ENCODE results near the gene MAP7D2. TPM values are rescaled to one million over a fixed set of nuclear protein-coding genes. Genes with fewer than 3 reads are reported as not detected.

The MAP7D2 gene
- total and polyA plus RNA-seq, 2 experiments from 2014 or later, result 0.94 to 1.7 TPM

GRCh38 chrX:20019672-20020365 is 96.9 kb downstream of the MAP7D2 start:
- Histone ChIP-seq H3K4me2 (no peak overlapping the region), H3K4me3 (no peak overlapping the region), H3K27ac (no peak overlapping the region), H3K9me3 (ENCODE audit: low read depth) (no peaks in the 10 kb centered on the region), H3K4me1 (ENCODE audit: insufficient read depth) (no peaks in the 10 kb centered on the region), H3K36me3 (replicated peaks; ENCODE audit: insufficient read depth, low read depth) (no peaks in the 10 kb centered on the region), H3K27me3 (no peaks in the 10 kb centered on the region), H4K20me1 (ENCODE audit: insufficient read depth, poor library complexity, severe bottlenecking) (no peaks in the 10 kb centered on the region), H3K79me2 (no peaks in the 10 kb centered on the region), H2AFZ (no peak overlapping the region), H3K9me2 (replicated peaks; ENCODE audit: insufficient read depth) (no peaks in the 10 kb centered on the region)
- DNase-seq (ENCODE audit: low spot score), result no peak
- 74% methylated on average over 6 of the region's 6 CpGs for WGBS (ENCODE audit: low lambda C conversion rate, missing lambda C conversion rate)
- TF ChIP-seq EZH2 (IDR thresholded peaks at IDR 0.05; ENCODE audit: borderline replicate concordance) (no peak), EZH2phosphoT487 (IDR thresholded peaks at IDR 0.05; ENCODE audit: low read depth, severe bottlenecking, unreplicated experiment) (no peak)
- TF ChIP-seq, protein P1, sequence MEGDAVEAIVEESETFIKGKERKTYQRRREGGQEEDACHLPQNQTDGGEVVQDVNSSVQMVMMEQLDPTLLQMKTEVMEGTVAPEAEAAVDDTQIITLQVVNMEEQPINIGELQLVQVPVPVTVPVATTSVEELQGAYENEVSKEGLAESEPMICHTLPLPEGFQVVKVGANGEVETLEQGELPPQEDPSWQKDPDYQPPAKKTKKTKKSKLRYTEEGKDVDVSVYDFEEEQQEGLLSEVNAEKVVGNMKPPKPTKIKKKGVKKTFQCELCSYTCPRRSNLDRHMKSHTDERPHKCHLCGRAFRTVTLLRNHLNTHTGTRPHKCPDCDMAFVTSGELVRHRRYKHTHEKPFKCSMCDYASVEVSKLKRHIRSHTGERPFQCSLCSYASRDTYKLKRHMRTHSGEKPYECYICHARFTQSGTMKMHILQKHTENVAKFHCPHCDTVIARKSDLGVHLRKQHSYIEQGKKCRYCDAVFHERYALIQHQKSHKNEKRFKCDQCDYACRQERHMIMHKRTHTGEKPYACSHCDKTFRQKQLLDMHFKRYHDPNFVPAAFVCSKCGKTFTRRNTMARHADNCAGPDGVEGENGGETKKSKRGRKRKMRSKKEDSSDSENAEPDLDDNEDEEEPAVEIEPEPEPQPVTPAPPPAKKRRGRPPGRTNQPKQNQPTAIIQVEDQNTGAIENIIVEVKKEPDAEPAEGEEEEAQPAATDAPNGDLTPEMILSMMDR (IDR thresholded peaks at IDR 0.05; ENCODE audit: poor library complexity), result no peak

GRCh38 chrX:20016616-20016945 is 100.1 kb downstream of the MAP7D2 start:
- DNase-seq (ENCODE audit: low spot score), result no peak
- Histone ChIP-seq H3K4me3 (no peak overlapping the region), H4K20me1 (ENCODE audit: insufficient read depth, poor library complexity, severe bottlenecking) (no peaks in the 10 kb centered on the region), H3K27ac (no peak overlapping the region), H3K27me3 (no peaks in the 10 kb centered on the region), H3K79me2 (no peaks in the 10 kb centered on the region), H3K9me2 (replicated peaks; ENCODE audit: insufficient read depth) (no peaks in the 10 kb centered on the region), H3K36me3 (replicated peaks; ENCODE audit: insufficient read depth, low read depth) (no peaks in the 10 kb centered on the region), H3K4me2 (no peak overlapping the region), H3K9me3 (ENCODE audit: low read depth) (no peaks in the 10 kb centered on the region), H2AFZ (no peak overlapping the region), H3K4me1 (ENCODE audit: insufficient read depth) (no peaks in the 10 kb centered on the region)
- 76% methylated on average over 2 of the region's 2 CpGs for WGBS (ENCODE audit: low lambda C conversion rate, missing lambda C conversion rate)
- TF ChIP-seq EZH2 (IDR thresholded peaks at IDR 0.05; ENCODE audit: borderline replicate concordance) (no peak), EZH2phosphoT487 (IDR thresholded peaks at IDR 0.05; ENCODE audit: low read depth, severe bottlenecking, unreplicated experiment) (no peak)
- TF ChIP-seq, protein P1 (IDR thresholded peaks at IDR 0.05; ENCODE audit: poor library complexity), result no peak

GRCh38 chrX:20015945-20016615 is 100.6 kb downstream of the MAP7D2 start:
- H3K27me3 ChIP-seq, result no peaks in the 10 kb centered on the region
- TF ChIP-seq EZH2phosphoT487 (IDR thresholded peaks at IDR 0.05; ENCODE audit: low read depth, severe bottlenecking, unreplicated experiment), result no peak
- no peak for TF ChIP-seq EZH2 (IDR thresholded peaks at IDR 0.05; ENCODE audit: borderline replicate concordance)
- TF ChIP-seq, protein P1 (IDR thresholded peaks at IDR 0.05; ENCODE audit: poor library complexity), result no peak

More at GRCh38 chrX:20015945-20016615, 100.6 kb downstream of the MAP7D2 start:
- Histone ChIP-seq H3K36me3 (replicated peaks; ENCODE audit: insufficient read depth, low read depth) (no peaks in the 10 kb centered on the region), H2AFZ (no peak overlapping the region), H4K20me1 (ENCODE audit: insufficient read depth, poor library complexity, severe bottlenecking) (no peaks in the 10 kb centered on the region), H3K9me3 (ENCODE audit: low read depth) (no peaks in the 10 kb centered on the region), H3K9me2 (replicated peaks; ENCODE audit: insufficient read depth) (no peaks in the 10 kb centered on the region), H3K4me2 (no peak overlapping the region), H3K27ac (no peak overlapping the region), H3K79me2 (no peaks in the 10 kb centered on the region), H3K4me1 (ENCODE audit: insufficient read depth) (no peaks in the 10 kb centered on the region), H3K4me3 (no peak overlapping the region)
- WGBS (ENCODE audit: low lambda C conversion rate, missing lambda C conversion rate), result 78% methylated on average over 9 of the region's 9 CpGs
- no peak for DNase-seq (ENCODE audit: low spot score)

Data from hepatocyte (in vitro differentiated cells).